CD4-positive, alpha-beta T cell (primary cell): ENCODE results near the gene RPL18A. TPM values are rescaled to one million over a fixed set of nuclear protein-coding genes. Genes with fewer than 3 reads are reported as not detected.

Experiments used
- ATAC-seq: fragments of 200-7000 bp; cut with Tn5 transposase; one replicate; pipeline ENCODE4 v1.10.0; 2022; ENCODE audit warnings: mild to moderate bottlenecking; ENCODE audit not compliant: poor library complexity
- CTCF ChIA-PET: fragments of 350-600 bp; sonication (Branson Sonifier 250); formaldehyde crosslinking; loops from one replicate; lab custom pipeline; 2021; ENCODE audit warnings: antibody characterized with exemption, inconsistent platforms; lab: Charles Lee
- POLR2A ChIA-PET: fragments of 350-600 bp; sonication (Branson Sonifier 250); formaldehyde crosslinking; loops from one replicate; lab custom pipeline; 2021; ENCODE audit warnings: antibody characterized with exemption, inconsistent platforms; lab: Charles Lee
- DNase-seq, 14 experiments: peaks; one replicate each; pipeline ENCODE4 v3.0.0-alpha.2; 2013 to 2020; ENCODE audit warnings: mixed read lengths in 2 of 14
- H3K27ac ChIP-seq, 2 donors: one replicate each; pipeline versions ENCODE4 v1.5.1 to v1.7.0; 2013; ENCODE audit warnings: low read length in 2 of 2, low read depth in 1 of 2, mild to moderate bottlenecking in 1 of 2
- H3K27me3 ChIP-seq, 2 experiments: 1 replicate in 1 of 2; 2 replicates in 1 of 2; pipeline versions ENCODE4 v1.6.1 to v1.7.0; 2013; ENCODE audit warnings: low read length in 2 of 2, control low read depth in 1 of 2, mild to moderate bottlenecking in 1 of 2, moderate library complexity in 1 of 2; ENCODE audit not compliant: insufficient read depth in 2 of 2, control insufficient read depth in 1 of 2
- H3K36me3 ChIP-seq: one replicate; pipeline ENCODE4 v1.6.1; 2013; ENCODE audit warnings: low read length, control low read depth; ENCODE audit not compliant: insufficient read depth
- H3K4me1 ChIP-seq: one replicate; pipeline ENCODE4 v1.6.1; 2013; ENCODE audit warnings: low read length, control low read depth; ENCODE audit not compliant: insufficient read depth
- H3K4me3 ChIP-seq: one replicate; pipeline ENCODE4 v1.5.1; 2013; ENCODE audit warnings: mild to moderate bottlenecking, low read length, moderate library complexity
- H3K9me3 ChIP-seq, 2 experiments: 1 replicate in 1 of 2; 2 replicates in 1 of 2; pipeline versions ENCODE4 v1.6.1 to v1.7.0; 2013; ENCODE audit warnings: low read length in 2 of 2, mild to moderate bottlenecking in 2 of 2, control low read depth in 1 of 2, moderate library complexity in 1 of 2; ENCODE audit not compliant: control insufficient read depth in 1 of 2, insufficient read depth in 1 of 2
- H3K27ac Mint-ChIP-seq: one replicate; pipeline ENCODE4 v1.8.0; 2020; ENCODE audit warnings: mixed read lengths
- H3K27me3 Mint-ChIP-seq: one replicate; pipeline ENCODE4 v1.8.0; 2021; ENCODE audit warnings: mixed read lengths
- H3K36me3 Mint-ChIP-seq: one replicate; pipeline ENCODE4 v1.8.0; 2021; ENCODE audit warnings: low read depth, mixed read lengths
- H3K4me1 Mint-ChIP-seq: one replicate; pipeline ENCODE4 v1.8.0; 2021; ENCODE audit warnings: low read depth, mixed read lengths
- H3K4me3 Mint-ChIP-seq: one replicate; pipeline ENCODE4 v1.8.0; 2020; ENCODE audit warnings: mild to moderate bottlenecking, mixed read lengths
- H3K9me3 Mint-ChIP-seq: one replicate; pipeline ENCODE4 v1.8.0; 2020; ENCODE audit warnings: mixed read lengths
- CTCF ChIP-seq: fragments of 200-600 bp; IDR thresholded peaks from one replicate; pipeline ENCODE4 v1.8.0; 2022; ENCODE audit warnings: antibody characterized with exemption, mild to moderate bottlenecking
- intact Hi-C, 2 experiments: fragments of 100-400 bp; cut with DNase I in 1 of 2; cut with micrococcal nuclease in 1 of 2; formaldehyde crosslinking; loops; one replicate each; pipeline versions ENCODE4 v1.15.1 to v1.9.0; 2023 to 2025; cut with DNase I, micrococcal nuclease
- total RNA-seq, 174 experiments: library from RNA in 2 of 174; stranded (reverse) in 2 of 174; gene quantifications; one replicate each; pipeline ENCODE4 v1.2.3 and lab custom pipeline; 2021 to 2026

Gene RPL18A
- total RNA-seq, 2 experiments from 2014 or later = 4,157 to 4,260 TPM

GRCh38 chr19:17830567-17831418 lies 28.9 kb upstream of the RPL18A start:
- peak overlapping the region; percentile 49 for H3K27ac Mint-ChIP-seq
- H3K4me1 Mint-ChIP-seq = peaks cover 14% of the 10 kb centered on the region
- H3K4me3 Mint-ChIP-seq = no peak overlapping the region
- peaks cover 88% of the 10 kb centered on the region for H3K36me3 Mint-ChIP-seq
- H3K9me3 Mint-ChIP-seq = no peaks in the 10 kb centered on the region
- TF ChIP-seq CTCF = no peak
- ChIA-PET POLR2A (interaction anchor here (1.0 to 1.5 kb wide), 2 partner anchors 15 to 17 kb away, joined by 3 to 4 read pairs; partner anchors contain the start of gene JAK3), CTCF (no interaction called here)
- H3K9me3 ChIP-seq = peaks cover 0 to 11% of the 10 kb centered on the region in 2 experiments
- H3K27me3 Mint-ChIP-seq = no peaks in the 10 kb centered on the region
- H3K4me1 ChIP-seq = peaks cover 21% of the 10 kb centered on the region
- intact Hi-C loops = no loop called here
- no peaks in the 10 kb centered on the region for H3K27me3 ChIP-seq
- H3K4me3 ChIP-seq = no peak overlapping the region
- peaks cover 88% of the 10 kb centered on the region for H3K36me3 ChIP-seq
- no peak overlapping the region for H3K27ac ChIP-seq
- DNase-seq = peak in 11 of 14 experiments; percentile 28 to 81 (median 44)
- ATAC-seq = peak; percentile 82

- no peak overlapping the region for H3K27ac ChIP-seq
Observed at GRCh38 chr19:17831419-17831888, 28.3 kb upstream of the RPL18A start.

More at GRCh38 chr19:17831419-17831888, 28.3 kb upstream of the RPL18A start:
- no peak for ATAC-seq
- Histone ChIP-seq H3K4me3 (no peak overlapping the region), H3K27me3 (no peaks in the 10 kb centered on the region), H3K4me1 (peaks cover 22% of the 10 kb centered on the region), H3K36me3 (peaks cover 90% of the 10 kb centered on the region), H3K9me3 (peaks cover 0 to 11% of the 10 kb centered on the region in 2 experiments)
- no peak for TF ChIP-seq CTCF
- intact Hi-C loops = no loop called here
- no peaks in the 10 kb centered on the region for H3K27me3 Mint-ChIP-seq
- peaks cover 92% of the 10 kb centered on the region for H3K36me3 Mint-ChIP-seq
- H3K4me3 Mint-ChIP-seq = no peak overlapping the region
- POLR2A ChIA-PET = interaction anchor here (1.0 to 1.5 kb wide), 2 partner anchors 14 to 17 kb away, joined by 3 to 4 read pairs; partner anchors contain the start of gene JAK3
- DNase-seq = no peak
- H3K9me3 Mint-ChIP-seq = no peaks in the 10 kb centered on the region
- H3K4me1 Mint-ChIP-seq = peaks cover 14% of the 10 kb centered on the region
- CTCF ChIA-PET = no interaction called here
- H3K27ac Mint-ChIP-seq = no peak overlapping the region
